MG63 (cell line): ENCODE data around the gene ATG4B. TPM values are rescaled to one million over a fixed set of nuclear protein-coding genes. Genes with fewer than 3 reads are reported as not detected.
"Not testable (repeated sequence)": the region's sequence is repeated elsewhere in the genome, so short reads cannot be mapped to it uniquely, and the experiment has no call there.

ENCODE experiments used
- DNase-seq: peaks from one replicate; pipeline ENCODE4 v3.0.0-alpha.2; 2020
- H3K27me3 ChIP-seq: fragments of 250-450 bp; sonication (Bioruptor Pico); 2 replicates; pipeline ENCODE4 v1.5.1; 2020; ENCODE audit warnings: mild to moderate bottlenecking, moderate library complexity
- H3K36me3 ChIP-seq: fragments of 250-450 bp; sonication (Bioruptor Pico); 2 replicates; pipeline ENCODE4 v1.5.1; 2020; ENCODE audit warnings: mild to moderate bottlenecking, moderate library complexity
- H3K4me3 ChIP-seq: fragments of 250-450 bp; sonication (Bioruptor Pico); 2 replicates; pipeline ENCODE4 v1.5.1; 2020; ENCODE audit warnings: mild to moderate bottlenecking, moderate library complexity
- H3K9me3 ChIP-seq: fragments of 250-450 bp; sonication (Bioruptor Pico); 2 replicates; pipeline ENCODE4 v1.5.1; 2020; ENCODE audit warnings: mild to moderate bottlenecking, moderate library complexity
- total RNA-seq: library from RNA; depleted of rRNA; stranded (reverse); fragments of >200 nt; shearing (Covaris generic); gene quantifications from 2 replicates; pipeline ENCODE4 v1.2.3, GENCODE V29; 2014; ENCODE audit warnings: low replicate concordance

ATG4B gene
- total RNA-seq, 1 experiment from 2014 or later, result 47.9 TPM

- DNase-seq, result no peak
- H3K9me3 ChIP-seq, result no peaks in the 10 kb centered on the region
- peaks cover 20% of the 10 kb centered on the region for H3K36me3 ChIP-seq
- H3K27me3 ChIP-seq, result no peaks in the 10 kb centered on the region
- no peak overlapping the region for H3K4me3 ChIP-seq
Observed at GRCh38 chr2:241652142-241652541, 14.6 kb downstream of the ATG4B start.

GRCh38 chr2:241652722-241653121 lies 15.2 kb downstream of the ATG4B start:
- H3K27me3 ChIP-seq, result no peaks in the 10 kb centered on the region
- H3K36me3 ChIP-seq, result peaks cover 20% of the 10 kb centered on the region
- no peaks in the 10 kb centered on the region for H3K9me3 ChIP-seq
- no peak for DNase-seq
- no peak overlapping the region for H3K4me3 ChIP-seq

GRCh38 chr2:241653210-241653750 lies 15.8 kb downstream of the ATG4B start:
- DNase-seq, result no peak
- Histone ChIP-seq H3K4me3 (no peak overlapping the region), H3K9me3 (no peaks in the 10 kb centered on the region), H3K36me3 (peaks cover 20% of the 10 kb centered on the region), H3K27me3 (no peaks in the 10 kb centered on the region)

GRCh38 chr2:241654551-241654950 lies 17.1 kb downstream of the ATG4B start:
- H3K9me3 ChIP-seq, result no peaks in the 10 kb centered on the region
- H3K27me3 ChIP-seq, result no peaks in the 10 kb centered on the region
- DNase-seq, result no peak
- H3K36me3 ChIP-seq, result peaks cover 28% of the 10 kb centered on the region
- no peak overlapping the region for H3K4me3 ChIP-seq

- DNase-seq, result no peak
- H3K9me3 ChIP-seq, result no peaks in the 10 kb centered on the region
- peaks cover 31% of the 10 kb centered on the region for H3K36me3 ChIP-seq
- no peak overlapping the region for H3K4me3 ChIP-seq
- no peaks in the 10 kb centered on the region for H3K27me3 ChIP-seq
Observed at GRCh38 chr2:241655516-241656189, 18.2 kb downstream of the ATG4B start.

GRCh38 chr2:241656190-241656741 lies 18.8 kb downstream of the ATG4B start:
- no peaks in the 10 kb centered on the region for H3K9me3 ChIP-seq
- no peak for DNase-seq
- no peak overlapping the region for H3K4me3 ChIP-seq
- no peaks in the 10 kb centered on the region for H3K27me3 ChIP-seq
- H3K36me3 ChIP-seq, result peaks cover 26% of the 10 kb centered on the region

- H3K9me3 ChIP-seq, result no peaks in the 10 kb centered on the region
- H3K27me3 ChIP-seq, result no peaks in the 10 kb centered on the region
- H3K36me3 ChIP-seq, result peaks cover 18% of the 10 kb centered on the region
- no peak overlapping the region for H3K4me3 ChIP-seq
- DNase-seq, result no peak
Observed at GRCh38 chr2:241657786-241658254, 20.3 kb downstream of the ATG4B start.

GRCh38 chr2:241658296-241658695 lies 20.8 kb downstream of the ATG4B start:
- DNase-seq, result no peak
- Histone ChIP-seq H3K36me3 (peaks cover 14% of the 10 kb centered on the region), H3K4me3 (no peak overlapping the region)

GRCh38 chr2:241659150-241659739 lies 21.8 kb downstream of the ATG4B start:
- Histone ChIP-seq H3K36me3 (peaks cover 14% of the 10 kb centered on the region), H3K27me3 (no peaks in the 10 kb centered on the region), H3K4me3 (no peak overlapping the region), H3K9me3 (no peaks in the 10 kb centered on the region)
- DNase-seq, result peak; percentile 23

More at GRCh38 chr2:241658296-241658695, 20.8 kb downstream of the ATG4B start:
- no peaks in the 10 kb centered on the region for H3K27me3 ChIP-seq
- no peaks in the 10 kb centered on the region for H3K9me3 ChIP-seq

GRCh38 chr2:241660593-241661213 lies 23.2 kb downstream of the ATG4B start:
- Histone ChIP-seq H3K36me3 (peaks cover 14% of the 10 kb centered on the region), H3K4me3 (no peak overlapping the region), H3K27me3 (no peaks in the 10 kb centered on the region), H3K9me3 (no peaks in the 10 kb centered on the region)
- DNase-seq, result no peak

GRCh38 chr2:241662731-241663130 lies 25.2 kb downstream of the ATG4B start:
- not testable (repeated sequence) for H3K4me3 ChIP-seq, H3K9me3 ChIP-seq, DNase-seq, H3K27me3 ChIP-seq
- peaks cover 20% of the 10 kb centered on the region for H3K36me3 ChIP-seq

GRCh38 chr2:241665731-241666440 lies 28.4 kb downstream of the ATG4B start:
- Histone ChIP-seq H3K4me3 (no peak overlapping the region), H3K36me3 (peaks cover 19% of the 10 kb centered on the region), H3K27me3 (no peaks in the 10 kb centered on the region), H3K9me3 (no peaks in the 10 kb centered on the region)
- DNase-seq, result no peak

GRCh38 chr2:241666627-241667400 lies 29.3 kb downstream of the ATG4B start:
- no peak for DNase-seq
- Histone ChIP-seq H3K9me3 (no peaks in the 10 kb centered on the region), H3K36me3 (peaks cover 16% of the 10 kb centered on the region)

GRCh38 chr2:241668354-241668753 lies 30.9 kb downstream of the ATG4B start:
- DNase-seq, result no peak
- Histone ChIP-seq H3K4me3 (no peak overlapping the region), H3K9me3 (no peaks in the 10 kb centered on the region), H3K27me3 (no peaks in the 10 kb centered on the region), H3K36me3 (peaks cover 22% of the 10 kb centered on the region)

More at GRCh38 chr2:241666627-241667400, 29.3 kb downstream of the ATG4B start:
- Histone ChIP-seq H3K27me3 (no peaks in the 10 kb centered on the region), H3K4me3 (no peak overlapping the region)

- no peak for DNase-seq
- Histone ChIP-seq H3K4me3 (no peak overlapping the region), H3K9me3 (no peaks in the 10 kb centered on the region), H3K36me3 (peaks cover 27% of the 10 kb centered on the region), H3K27me3 (no peaks in the 10 kb centered on the region)
Observed at GRCh38 chr2:241668839-241669238, 31.3 kb downstream of the ATG4B start.
